Loucy (cell line): ENCODE data around the gene EXD3.

ENCODE experiments used
- H2AFZ ChIP-seq: fragments of 200-600 bp; sonication (generic); 2 replicates; pipeline ENCODE4 v1.6.0; 2016; ENCODE audit warnings: antibody characterized with exemption, mild to moderate bottlenecking, low read length, moderate library complexity
- H3F3A ChIP-seq: fragments of 200-600 bp; 2 replicates; pipeline ENCODE4 v1.6.0; 2016; ENCODE audit warnings: antibody characterized with exemption, low read depth, mild to moderate bottlenecking
- H3K27me3 ChIP-seq: fragments of 200-600 bp; sonication (generic); 2 replicates; pipeline ENCODE4 v1.6.1; 2014; ENCODE audit warnings: low read length, mild to moderate bottlenecking; ENCODE audit not compliant: insufficient read depth, poor library complexity, severe bottlenecking
- H3K36me3 ChIP-seq: fragments of 200-600 bp; sonication (generic); 2 replicates; pipeline ENCODE4 v1.6.1; 2016; ENCODE audit warnings: low read length; ENCODE audit not compliant: insufficient read depth
- H3K4me1 ChIP-seq: fragments of 200-600 bp; sonication (generic); 2 replicates; pipeline ENCODE4 v1.5.1; 2014; ENCODE audit warnings: low read length, mild to moderate bottlenecking; ENCODE audit not compliant: insufficient read depth, poor library complexity, severe bottlenecking
- H3K4me2 ChIP-seq: fragments of 200-600 bp; sonication (generic); 2 replicates; pipeline ENCODE4 v1.6.0; 2014; ENCODE audit warnings: antibody characterized with exemption, low read length, low read depth, mild to moderate bottlenecking; ENCODE audit not compliant: poor library complexity, severe bottlenecking
- H3K4me3 ChIP-seq: fragments of 200-600 bp; sonication (generic); 2 replicates; pipeline ENCODE4 v1.5.1; 2014; ENCODE audit warnings: low read length, mild to moderate bottlenecking, mixed read lengths; ENCODE audit not compliant: poor library complexity, severe bottlenecking
- H3K79me2 ChIP-seq: fragments of 200-600 bp; sonication (generic); 2 replicates; pipeline ENCODE4 v1.6.1; 2014; ENCODE audit warnings: low read length; ENCODE audit not compliant: insufficient read depth
- H3K9ac ChIP-seq: fragments of 200-600 bp; sonication (generic); 2 replicates; pipeline ENCODE4 v1.6.0; 2014; ENCODE audit warnings: mild to moderate bottlenecking, low read depth, low read length, moderate library complexity; ENCODE audit not compliant: poor library complexity, severe bottlenecking
- H3K9me2 ChIP-seq: fragments of 200-600 bp; sonication (generic); replicated peaks from 2 replicates; pipeline ENCODE4 v1.6.1; 2016; ENCODE audit warnings: low read depth, low read length, mixed read lengths
- H3K9me3 ChIP-seq: fragments of 200-600 bp; sonication (generic); 2 replicates; pipeline ENCODE4 v1.6.1; 2014; ENCODE audit warnings: mild to moderate bottlenecking, antibody characterized with exemption, low read length, low read depth; ENCODE audit not compliant: insufficient read depth
- H4K20me1 ChIP-seq: fragments of 200-600 bp; sonication (generic); 2 replicates; pipeline ENCODE4 v1.6.0; 2014; ENCODE audit warnings: antibody characterized with exemption, low read length, mild to moderate bottlenecking; ENCODE audit not compliant: insufficient read depth, poor library complexity, severe bottlenecking
- EZH2phosphoT487 ChIP-seq: fragments of 200-600 bp; IDR thresholded peaks from 2 replicates; pipeline ENCODE4 v1.6.1; 2018; ENCODE audit warnings: antibody characterized with exemption, mild to moderate bottlenecking, moderate library complexity, borderline replicate concordance
- TF ChIP-seq, protein P1 (sequence below): fragments of 200-600 bp; sonication (generic); conservative IDR thresholded peaks from 2 replicates; pipeline ENCODE4 v1.5.1; 2014; ENCODE audit warnings: mild to moderate bottlenecking, antibody characterized with exemption, low read length

The EXD3 gene

DNA sequence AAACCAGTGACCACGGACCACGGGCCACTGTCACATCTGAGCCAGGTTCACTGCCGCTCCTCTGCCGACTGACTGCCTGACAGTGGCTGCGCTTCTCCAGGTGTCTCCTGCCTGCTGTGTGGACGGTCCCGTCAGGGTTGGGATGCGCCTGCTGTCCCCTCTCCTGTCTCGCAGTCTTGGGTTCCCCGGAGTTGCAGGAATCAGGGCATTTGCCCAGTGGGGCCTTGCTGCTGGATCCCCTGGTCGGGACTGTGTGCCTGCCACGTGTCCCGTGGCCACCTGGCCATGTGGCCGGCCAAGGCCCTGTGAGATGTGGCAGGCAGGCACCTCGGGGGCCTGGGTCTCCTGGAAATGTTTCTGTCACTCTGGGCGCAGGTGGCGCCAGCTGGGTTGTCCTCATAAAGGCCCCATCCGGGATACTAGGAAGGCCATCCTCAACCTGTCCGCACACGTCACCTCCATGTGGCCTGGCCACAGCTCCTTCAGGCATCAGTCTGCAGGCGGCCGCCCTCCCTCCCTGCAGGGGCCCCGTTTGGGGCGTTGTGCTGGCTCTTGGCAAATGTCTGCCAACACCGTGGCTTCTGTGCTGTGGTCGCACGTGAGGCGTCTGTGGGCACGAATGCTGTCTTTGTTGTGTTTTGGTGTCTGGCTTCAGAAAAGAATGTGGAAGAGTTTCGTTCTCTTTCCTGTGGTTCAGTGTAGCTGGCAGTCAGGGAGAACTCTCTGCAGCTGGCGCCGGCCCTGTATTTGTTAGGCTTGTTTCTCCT lies 151.8 kb downstream of the EXD3 start:
- Histone ChIP-seq H3K9ac (no peak overlapping the region), H3K4me2 (no peak overlapping the region)

DNA sequence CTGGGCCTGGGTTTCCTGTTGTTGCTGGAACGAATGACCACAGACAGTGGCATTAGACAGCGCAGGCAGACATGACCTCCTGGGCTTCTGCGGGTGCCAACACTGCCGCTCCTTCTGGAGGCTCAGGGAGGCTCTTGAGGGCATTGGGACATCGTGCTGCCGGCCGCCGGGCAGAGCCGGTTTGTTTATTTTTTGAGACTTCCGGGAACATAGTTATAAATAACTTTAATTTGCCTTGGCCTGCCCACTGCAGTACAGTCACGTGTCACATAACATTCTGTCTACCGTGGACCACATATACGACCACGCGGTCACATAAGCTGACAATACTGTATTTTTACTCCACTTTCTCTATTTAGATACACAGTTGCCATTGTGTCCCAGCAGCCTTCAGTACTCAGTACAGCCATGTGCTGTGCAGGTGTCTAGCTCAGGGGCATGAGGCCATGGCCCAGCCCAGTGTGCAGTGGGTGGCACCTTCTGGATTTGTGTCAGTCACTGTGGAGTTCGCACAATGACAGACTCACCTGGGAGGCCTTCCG lies 153.7 kb downstream of the EXD3 start:
- Histone ChIP-seq H3K36me3 (no peaks in the 10 kb centered on the region; the same call in 1 of the 2 replicates), H3F3A (no peaks in the 10 kb centered on the region), H3K27me3 (no peaks in the 10 kb centered on the region), H2AFZ (no peak overlapping the region), H3K79me2 (no peaks in the 10 kb centered on the region), H3K9me3 (no peaks in the 10 kb centered on the region), H4K20me1 (peaks cover 3% of the 10 kb centered on the region), H3K4me2 (no peak overlapping the region), H3K4me1 (peaks cover 9% of the 10 kb centered on the region), H3K9me2 (no peaks in the 10 kb centered on the region), H3K9ac (no peak overlapping the region), H3K4me3 (no peak overlapping the region)
- no peak for TF ChIP-seq EZH2phosphoT487
- TF ChIP-seq, protein P1, sequence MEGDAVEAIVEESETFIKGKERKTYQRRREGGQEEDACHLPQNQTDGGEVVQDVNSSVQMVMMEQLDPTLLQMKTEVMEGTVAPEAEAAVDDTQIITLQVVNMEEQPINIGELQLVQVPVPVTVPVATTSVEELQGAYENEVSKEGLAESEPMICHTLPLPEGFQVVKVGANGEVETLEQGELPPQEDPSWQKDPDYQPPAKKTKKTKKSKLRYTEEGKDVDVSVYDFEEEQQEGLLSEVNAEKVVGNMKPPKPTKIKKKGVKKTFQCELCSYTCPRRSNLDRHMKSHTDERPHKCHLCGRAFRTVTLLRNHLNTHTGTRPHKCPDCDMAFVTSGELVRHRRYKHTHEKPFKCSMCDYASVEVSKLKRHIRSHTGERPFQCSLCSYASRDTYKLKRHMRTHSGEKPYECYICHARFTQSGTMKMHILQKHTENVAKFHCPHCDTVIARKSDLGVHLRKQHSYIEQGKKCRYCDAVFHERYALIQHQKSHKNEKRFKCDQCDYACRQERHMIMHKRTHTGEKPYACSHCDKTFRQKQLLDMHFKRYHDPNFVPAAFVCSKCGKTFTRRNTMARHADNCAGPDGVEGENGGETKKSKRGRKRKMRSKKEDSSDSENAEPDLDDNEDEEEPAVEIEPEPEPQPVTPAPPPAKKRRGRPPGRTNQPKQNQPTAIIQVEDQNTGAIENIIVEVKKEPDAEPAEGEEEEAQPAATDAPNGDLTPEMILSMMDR = no peak

More for the DNA sequence above, 151.8 kb downstream of the EXD3 start:
- H3F3A ChIP-seq = no peaks in the 10 kb centered on the region
- peaks cover 9% of the 10 kb centered on the region for H3K4me1 ChIP-seq
- no peak overlapping the region for H3K4me3 ChIP-seq
- H3K79me2 ChIP-seq = no peaks in the 10 kb centered on the region
- H3K9me3 ChIP-seq = no peaks in the 10 kb centered on the region
- no peaks in the 10 kb centered on the region for H3K9me2 ChIP-seq
- peaks cover 3% of the 10 kb centered on the region for H4K20me1 ChIP-seq
- TF ChIP-seq, protein P1 = no peak
- TF ChIP-seq EZH2phosphoT487 = no peak
- H3K36me3 ChIP-seq = no peaks in the 10 kb centered on the region; the same call in 1 of the 2 replicates
- H3K27me3 ChIP-seq = no peaks in the 10 kb centered on the region
- no peak overlapping the region for H2AFZ ChIP-seq

DNA sequence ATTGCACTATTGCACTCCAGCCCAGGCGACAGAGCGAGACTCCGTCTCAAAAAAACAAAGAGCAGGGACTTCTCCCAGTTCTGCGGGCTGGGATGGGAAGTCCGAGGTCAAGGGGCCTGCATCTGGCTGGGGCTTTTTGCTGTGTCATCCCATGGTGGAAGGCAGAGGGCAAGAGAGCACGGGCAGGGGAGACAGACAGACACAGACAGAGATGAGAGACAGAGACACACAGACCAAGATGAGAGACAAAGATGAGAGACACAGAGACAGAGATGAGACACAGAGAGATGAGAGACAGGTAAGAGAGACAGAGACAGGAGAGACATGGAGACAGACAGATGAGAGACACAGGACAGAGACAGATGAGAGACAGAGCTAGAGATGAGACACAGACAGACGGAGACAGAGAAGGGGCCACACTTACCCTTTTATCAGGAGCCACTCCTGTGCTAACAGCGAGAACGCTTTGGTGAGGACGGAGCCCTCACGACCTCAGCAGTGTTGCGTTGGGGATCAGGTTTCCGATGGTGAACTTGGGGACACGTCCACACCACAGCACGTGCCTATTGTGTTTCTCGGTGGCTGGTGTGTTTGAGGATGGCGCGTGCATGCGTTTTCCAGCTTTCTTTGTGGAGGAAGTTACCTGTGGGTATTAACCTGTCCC lies 154.3 kb downstream of the EXD3 start:
- H3K4me1 ChIP-seq = peaks cover 9% of the 10 kb centered on the region
- H3K9ac ChIP-seq = no peak overlapping the region
- H3K27me3 ChIP-seq = no peaks in the 10 kb centered on the region
- TF ChIP-seq, protein P1 = no peak
- no peak for TF ChIP-seq EZH2phosphoT487
- H3K9me3 ChIP-seq = no peaks in the 10 kb centered on the region
- H3K79me2 ChIP-seq = no peaks in the 10 kb centered on the region
- H3F3A ChIP-seq = no peaks in the 10 kb centered on the region
- no peak overlapping the region for H3K4me3 ChIP-seq
- H3K36me3 ChIP-seq = peaks cover 4% of the 10 kb centered on the region; the same call in 1 of the 2 replicates
- peaks cover 3% of the 10 kb centered on the region for H4K20me1 ChIP-seq
- no peak overlapping the region for H2AFZ ChIP-seq
- H3K9me2 ChIP-seq = no peaks in the 10 kb centered on the region
- H3K4me2 ChIP-seq = no peak overlapping the region
